Measurements from ENCODE around the gene CBLC.

DNA sequence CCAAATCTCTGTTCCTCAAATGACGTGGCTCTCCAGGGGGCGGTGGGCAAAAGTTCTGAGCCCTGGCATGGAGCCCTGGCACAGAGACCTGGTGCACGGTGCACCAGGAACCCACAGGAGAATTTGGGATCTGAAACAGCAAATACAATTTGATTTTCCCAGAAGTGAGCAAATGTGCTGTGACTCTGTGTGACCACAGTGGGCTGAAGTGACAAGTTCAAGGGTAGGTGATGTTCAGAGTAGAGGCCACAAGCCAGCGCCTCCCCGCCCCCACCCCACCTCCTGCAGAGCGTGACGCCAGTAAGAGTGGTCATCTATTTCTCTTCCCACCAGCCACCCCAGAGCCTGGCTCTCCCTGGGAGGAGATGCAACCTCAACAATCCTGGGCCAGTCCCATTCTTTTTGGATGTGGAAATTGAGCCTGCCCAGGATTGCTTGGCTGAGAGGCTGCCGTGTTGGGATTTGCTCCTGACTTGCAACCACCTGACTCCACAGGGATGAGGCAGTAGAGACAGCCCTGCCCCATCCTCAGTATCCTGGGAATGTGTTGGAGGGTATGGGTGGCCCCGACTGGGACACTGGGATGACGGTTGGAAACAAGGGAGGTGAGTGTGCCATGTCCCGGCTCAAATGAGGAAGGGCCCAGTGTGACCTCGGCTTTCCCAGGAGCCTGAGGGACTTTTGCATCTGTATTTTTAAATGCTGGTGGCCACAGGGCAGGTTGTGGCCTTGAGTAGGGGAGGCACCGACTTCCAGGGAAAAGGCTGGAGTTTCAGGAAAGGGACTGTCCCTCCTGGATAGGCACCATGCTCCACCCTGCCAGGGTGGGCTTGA lies 40.2 kb upstream of the CBLC start:
- no peak for TF ChIP-seq TAF1 (IDR thresholded peaks at IDR 0.05; ENCODE audit: borderline replicate concordance, insufficient read depth, low read length)
- no peak for TF ChIP-seq SIN3A (IDR thresholded peaks at IDR 0.05; ENCODE audit: borderline replicate concordance, insufficient read depth, low read length)
- TF ChIP-seq POLR2AphosphoS5 (IDR thresholded peaks at IDR 0.05; ENCODE audit: low read depth, low read length): no peak
- TF ChIP-seq, protein P1, sequence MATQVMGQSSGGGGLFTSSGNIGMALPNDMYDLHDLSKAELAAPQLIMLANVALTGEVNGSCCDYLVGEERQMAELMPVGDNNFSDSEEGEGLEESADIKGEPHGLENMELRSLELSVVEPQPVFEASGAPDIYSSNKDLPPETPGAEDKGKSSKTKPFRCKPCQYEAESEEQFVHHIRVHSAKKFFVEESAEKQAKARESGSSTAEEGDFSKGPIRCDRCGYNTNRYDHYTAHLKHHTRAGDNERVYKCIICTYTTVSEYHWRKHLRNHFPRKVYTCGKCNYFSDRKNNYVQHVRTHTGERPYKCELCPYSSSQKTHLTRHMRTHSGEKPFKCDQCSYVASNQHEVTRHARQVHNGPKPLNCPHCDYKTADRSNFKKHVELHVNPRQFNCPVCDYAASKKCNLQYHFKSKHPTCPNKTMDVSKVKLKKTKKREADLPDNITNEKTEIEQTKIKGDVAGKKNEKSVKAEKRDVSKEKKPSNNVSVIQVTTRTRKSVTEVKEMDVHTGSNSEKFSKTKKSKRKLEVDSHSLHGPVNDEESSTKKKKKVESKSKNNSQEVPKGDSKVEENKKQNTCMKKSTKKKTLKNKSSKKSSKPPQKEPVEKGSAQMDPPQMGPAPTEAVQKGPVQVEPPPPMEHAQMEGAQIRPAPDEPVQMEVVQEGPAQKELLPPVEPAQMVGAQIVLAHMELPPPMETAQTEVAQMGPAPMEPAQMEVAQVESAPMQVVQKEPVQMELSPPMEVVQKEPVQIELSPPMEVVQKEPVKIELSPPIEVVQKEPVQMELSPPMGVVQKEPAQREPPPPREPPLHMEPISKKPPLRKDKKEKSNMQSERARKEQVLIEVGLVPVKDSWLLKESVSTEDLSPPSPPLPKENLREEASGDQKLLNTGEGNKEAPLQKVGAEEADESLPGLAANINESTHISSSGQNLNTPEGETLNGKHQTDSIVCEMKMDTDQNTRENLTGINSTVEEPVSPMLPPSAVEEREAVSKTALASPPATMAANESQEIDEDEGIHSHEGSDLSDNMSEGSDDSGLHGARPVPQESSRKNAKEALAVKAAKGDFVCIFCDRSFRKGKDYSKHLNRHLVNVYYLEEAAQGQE (IDR thresholded peaks at IDR 0.05; ENCODE audit: insufficient read depth in 1 of 2, low read depth in 2 of 2, low read length in 2 of 2): no peak
- TF ChIP-seq FOXP2 (optimal IDR thresholded peaks at IDR 0.05; ENCODE audit: borderline replicate concordance, extremely low read depth, extremely low read length, insufficient read depth): no peak
